Cardiac fibroblast (primary cell): ENCODE data around the gene ZNF654.
A peak's percentile ranks its signal among the peaks of the same experiment; 100 is the strongest.

Experiments used
- DNase-seq, 2 donors: peaks; one replicate each; pipeline versions ENCODE4 v3.0.0 to v3.0.0-alpha.2; 2010; ENCODE audit warnings: low read depth in 2 of 2
- H3K4me3 ChIP-seq, 2 donors: replicated peaks in 1 of 2; 1 replicate in 1 of 2; 2 replicates in 1 of 2; pipeline ENCODE4 v1.5.1; 2011; ENCODE audit warnings: low read depth in 2 of 2, low read length in 2 of 2, mild to moderate bottlenecking in 2 of 2, moderate library complexity in 1 of 2
- TF ChIP-seq, protein P1 (sequence below): IDR thresholded peaks from one replicate; pipeline ENCODE4 v1.5.1; 2011; ENCODE audit warnings: low read depth, mild to moderate bottlenecking, low read length, inconsistent platforms

Gene ZNF654

GRCh38 chr3:88082854-88083253, 23.8 kb downstream of the ZNF654 start:
- TF ChIP-seq, protein P1, sequence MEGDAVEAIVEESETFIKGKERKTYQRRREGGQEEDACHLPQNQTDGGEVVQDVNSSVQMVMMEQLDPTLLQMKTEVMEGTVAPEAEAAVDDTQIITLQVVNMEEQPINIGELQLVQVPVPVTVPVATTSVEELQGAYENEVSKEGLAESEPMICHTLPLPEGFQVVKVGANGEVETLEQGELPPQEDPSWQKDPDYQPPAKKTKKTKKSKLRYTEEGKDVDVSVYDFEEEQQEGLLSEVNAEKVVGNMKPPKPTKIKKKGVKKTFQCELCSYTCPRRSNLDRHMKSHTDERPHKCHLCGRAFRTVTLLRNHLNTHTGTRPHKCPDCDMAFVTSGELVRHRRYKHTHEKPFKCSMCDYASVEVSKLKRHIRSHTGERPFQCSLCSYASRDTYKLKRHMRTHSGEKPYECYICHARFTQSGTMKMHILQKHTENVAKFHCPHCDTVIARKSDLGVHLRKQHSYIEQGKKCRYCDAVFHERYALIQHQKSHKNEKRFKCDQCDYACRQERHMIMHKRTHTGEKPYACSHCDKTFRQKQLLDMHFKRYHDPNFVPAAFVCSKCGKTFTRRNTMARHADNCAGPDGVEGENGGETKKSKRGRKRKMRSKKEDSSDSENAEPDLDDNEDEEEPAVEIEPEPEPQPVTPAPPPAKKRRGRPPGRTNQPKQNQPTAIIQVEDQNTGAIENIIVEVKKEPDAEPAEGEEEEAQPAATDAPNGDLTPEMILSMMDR: no peak
- H3K4me3 ChIP-seq: no peak overlapping the region
- no peak for DNase-seq

GRCh38 chr3:88084097-88084501, 25.0 kb downstream of the ZNF654 start:
- no peak overlapping the region for H3K4me3 ChIP-seq
- no peak for DNase-seq
- TF ChIP-seq, protein P1: no peak

- H3K4me3 ChIP-seq: no peak overlapping the region
- DNase-seq: no peak
- TF ChIP-seq, protein P1: no peak
These were observed 31.6 kb downstream of the ZNF654 start for GRCh38 chr3:88090681-88091080.

GRCh38 chr3:88092270-88092669, 33.2 kb downstream of the ZNF654 start:
- TF ChIP-seq, protein P1: no peak
- H3K4me3 ChIP-seq: no peak overlapping the region
- DNase-seq: no peak

DNA sequence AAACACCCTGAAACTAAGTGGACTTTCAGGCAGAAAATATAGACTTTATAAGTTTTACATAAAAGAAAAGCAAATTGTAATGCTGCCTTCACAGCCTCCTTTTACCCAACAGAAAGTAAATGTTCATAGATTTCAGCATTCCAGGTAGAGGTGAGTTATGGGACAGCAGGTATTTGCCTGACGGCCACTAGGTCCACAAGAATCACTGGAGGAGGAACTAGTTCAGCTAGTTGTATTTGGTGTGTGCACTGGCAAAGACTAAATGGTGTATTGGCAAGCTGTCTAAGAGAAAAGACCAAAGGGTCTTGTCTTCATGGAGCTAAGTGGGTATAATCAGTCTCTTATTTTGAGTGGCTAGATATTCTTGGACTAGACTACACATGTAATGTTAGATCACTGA, 34.2 kb downstream of the ZNF654 start:
- TF ChIP-seq, protein P1: no peak
- DNase-seq: no peak
- H3K4me3 ChIP-seq: no peak overlapping the region

GRCh38 chr3:88101142-88101541, 42.1 kb downstream of the ZNF654 start:
- TF ChIP-seq, protein P1: no peak
- H3K4me3 ChIP-seq: no peak overlapping the region
- DNase-seq: no peak

DNA sequence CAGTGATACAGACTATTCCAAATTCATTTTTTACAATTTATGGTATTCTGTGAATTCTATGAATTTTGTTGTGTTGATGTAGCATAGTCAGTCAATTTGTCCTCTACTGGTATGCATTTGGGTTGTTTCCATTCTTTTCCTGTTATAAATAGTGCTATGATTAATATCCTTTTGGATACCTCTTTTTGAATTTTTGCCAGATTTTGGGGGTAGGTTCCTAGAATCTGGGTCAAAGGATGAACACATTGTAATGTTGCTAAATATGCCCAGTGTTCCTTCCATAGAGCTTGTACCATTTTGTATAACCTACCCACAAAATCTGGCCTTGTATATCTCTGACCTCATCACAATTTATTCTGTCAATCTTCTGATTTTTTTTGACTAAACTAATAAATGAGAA, 46.3 kb downstream of the ZNF654 start:
- TF ChIP-seq, protein P1: no peak
- DNase-seq: peak; percentile 50 to 79
- no peak overlapping the region for H3K4me3 ChIP-seq
